ENCODE measurements around the gene GPR3. TPM values are rescaled to one million over a fixed set of nuclear protein-coding genes. Genes with fewer than 3 reads are reported as not detected.
A peak's percentile ranks its signal among the peaks of the same experiment; 100 is the strongest.

The GPR3 gene
- total and polyA plus RNA-seq, 2 of the 13 experiments (the other 11 are each of a cell fraction or from before 2014, with no cell fraction given): 1.00 to 2.6 TPM

GRCh38 chr1:27357281-27358037 is 35.0 kb upstream of the GPR3 start (continued):
- TF ChIP-seq RFX5 (IDR thresholded peaks at IDR 0.05; ENCODE audit: low read depth, low read length): no peak
- no peak for TF ChIP-seq ARNT2 (CRISPR knock-in tag; IDR thresholded peaks at IDR 0.05; ENCODE audit: low read depth)
- TF ChIP-seq ZNF737 (CRISPR knock-in tag; IDR thresholded peaks at IDR 0.05; ENCODE audit: borderline replicate concordance): no peak
- TF ChIP-seq ZZZ3 (CRISPR knock-in tag; IDR thresholded peaks at IDR 0.05; ENCODE audit: borderline replicate concordance): no peak
- TF ChIP-seq ZNF773 (CRISPR knock-in tag; IDR thresholded peaks at IDR 0.05; ENCODE audit: borderline replicate concordance): no peak
- no peak for TF ChIP-seq CAMTA2 (CRISPR knock-in tag; IDR thresholded peaks at IDR 0.05; ENCODE audit: borderline replicate concordance)
- TF ChIP-seq TFDP2 (CRISPR knock-in tag; IDR thresholded peaks at IDR 0.05): no peak
- no peak for TF ChIP-seq ZNF672 (CRISPR knock-in tag; IDR thresholded peaks at IDR 0.05)
- no peak for TF ChIP-seq HIVEP1 (CRISPR knock-in tag; IDR thresholded peaks at IDR 0.05)
- no peak for TF ChIP-seq CSRNP2 (CRISPR knock-in tag; conservative IDR thresholded peaks at IDR 0.05; ENCODE audit: low read depth)
- no peak for TF ChIP-seq SRSF4 (IDR thresholded peaks at IDR 0.05; ENCODE audit: low read depth, low read length, poor library complexity, severe bottlenecking)
- TF ChIP-seq ZNF251 (CRISPR knock-in tag; IDR thresholded peaks at IDR 0.05): no peak
- TF ChIP-seq TBX2 (CRISPR knock-in tag; IDR thresholded peaks at IDR 0.05; ENCODE audit: borderline replicate concordance): peak; percentile 33; the same call in 1 of the 2 replicates
- TF ChIP-seq GLMP (CRISPR knock-in tag; IDR thresholded peaks at IDR 0.05; ENCODE audit: borderline replicate concordance): no peak
- 0 out of 2 replicates have a peak, but pooled peaks have one; percentile 47 for TF ChIP-seq KAT7 (CRISPR knock-in tag; IDR thresholded peaks at IDR 0.05; ENCODE audit: borderline replicate concordance)
- TF ChIP-seq LBX2 (CRISPR knock-in tag; IDR thresholded peaks at IDR 0.05; ENCODE audit: borderline replicate concordance): no peak
- no peak for TF ChIP-seq DR1 (CRISPR knock-in tag; IDR thresholded peaks at IDR 0.05)
- TF ChIP-seq ZSCAN21 (CRISPR knock-in tag; IDR thresholded peaks at IDR 0.05; ENCODE audit: borderline replicate concordance): 0 out of 2 replicates have a peak, but pooled peaks have one; percentile 34
- no peak for TF ChIP-seq RAD51 (IDR thresholded peaks at IDR 0.05; ENCODE audit: borderline replicate concordance)
- no peak for TF ChIP-seq EHMT2 (IDR thresholded peaks at IDR 0.05; ENCODE audit: borderline replicate concordance, low read depth, low read length)
- TF ChIP-seq ZNF777 (CRISPR knock-in tag; IDR thresholded peaks at IDR 0.05): peak; percentile 29; the same call in 1 of the 2 replicates
- TF ChIP-seq UBTF (CRISPR knock-in tag; IDR thresholded peaks at IDR 0.05): no peak
- peak; percentile 65 for TF ChIP-seq KDM2A (CRISPR knock-in tag; IDR thresholded peaks at IDR 0.05; ENCODE audit: borderline replicate concordance, low read depth)
